ENCODE measurements around the gene ARX. TPM values are rescaled to one million over a fixed set of nuclear protein-coding genes. Genes with fewer than 3 reads are reported as not detected.

Gene ARX
- total RNA-seq, 1 donor from 2014 or later: not detected

- no peak for DNase-seq (ENCODE audit: low spot score)
- Mint-ChIP-seq H3K9me3 (no peaks in the 10 kb centered on the region), H3K27me3 (ENCODE audit: low read depth) (peaks cover 67% of the 10 kb centered on the region), H3K27ac (no peak overlapping the region), H3K4me1 (ENCODE audit: low read depth) (peaks cover 5% of the 10 kb centered on the region), H3K36me3 (ENCODE audit: low read depth) (no peaks in the 10 kb centered on the region), H3K4me3 (ENCODE audit: low read depth) (peak overlapping the region; percentile 74)
- intact Hi-C loops (cut with micrococcal nuclease): no loop called here
Observed at GRCh38 chrX:25012793-25013631, 2.8 kb downstream of the ARX start.

GRCh38 chrX:25012433-25012735 is 3.4 kb downstream of the ARX start:
- intact Hi-C loops (cut with micrococcal nuclease): no loop called here
- Mint-ChIP-seq H3K36me3 (ENCODE audit: low read depth) (no peaks in the 10 kb centered on the region), H3K4me3 (ENCODE audit: low read depth) (peak overlapping the region; percentile 45), H3K9me3 (no peaks in the 10 kb centered on the region), H3K4me1 (ENCODE audit: low read depth) (peaks cover 1% of the 10 kb centered on the region), H3K27me3 (ENCODE audit: low read depth) (peaks cover 66% of the 10 kb centered on the region), H3K27ac (no peak overlapping the region)
- no peak for DNase-seq (ENCODE audit: low spot score)

DNA sequence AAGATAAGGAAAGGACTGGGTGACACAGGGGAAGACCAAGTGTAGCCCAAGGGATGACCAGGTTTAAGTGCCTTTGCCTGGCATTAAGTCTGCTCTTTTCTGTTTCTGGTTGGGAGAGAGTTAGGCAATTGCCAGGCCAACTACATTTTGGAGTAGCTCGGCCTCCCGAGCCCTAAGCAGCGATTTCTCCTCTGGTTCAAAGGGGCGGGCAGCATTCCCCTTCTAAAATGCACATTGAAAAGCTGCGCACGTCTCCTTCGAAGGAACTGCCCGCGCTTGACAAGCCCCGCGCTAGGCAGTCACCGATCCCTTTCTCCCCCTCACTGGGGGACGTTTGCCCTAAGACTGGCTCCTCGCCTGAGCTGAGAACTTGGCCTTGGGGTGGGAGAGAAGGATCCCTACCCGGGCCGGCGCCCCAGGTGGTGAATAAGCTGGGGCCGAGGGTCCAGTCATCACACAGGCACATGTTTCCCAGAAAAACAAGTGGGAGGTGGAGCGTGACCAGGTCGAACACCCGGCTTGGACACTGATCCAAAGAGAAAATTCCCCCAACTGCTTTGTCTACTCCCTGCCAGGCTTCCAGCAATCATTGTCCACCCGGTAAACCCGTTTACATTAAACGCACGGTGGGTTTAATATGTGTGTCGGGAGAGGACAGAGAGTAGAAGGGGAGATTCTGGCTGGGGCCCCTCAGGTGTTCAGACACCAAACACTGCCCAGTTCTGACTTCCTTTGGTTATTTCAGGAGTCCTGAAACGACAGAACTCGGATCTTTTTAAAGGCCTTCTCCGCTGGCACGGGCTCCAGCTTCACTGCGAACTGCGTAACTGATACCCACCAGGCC is 4.0 kb downstream of the ARX start:
- Mint-ChIP-seq H3K27me3 (ENCODE audit: low read depth) (peaks cover 64% of the 10 kb centered on the region), H3K9me3 (no peaks in the 10 kb centered on the region), H3K27ac (no peak overlapping the region)

DNA sequence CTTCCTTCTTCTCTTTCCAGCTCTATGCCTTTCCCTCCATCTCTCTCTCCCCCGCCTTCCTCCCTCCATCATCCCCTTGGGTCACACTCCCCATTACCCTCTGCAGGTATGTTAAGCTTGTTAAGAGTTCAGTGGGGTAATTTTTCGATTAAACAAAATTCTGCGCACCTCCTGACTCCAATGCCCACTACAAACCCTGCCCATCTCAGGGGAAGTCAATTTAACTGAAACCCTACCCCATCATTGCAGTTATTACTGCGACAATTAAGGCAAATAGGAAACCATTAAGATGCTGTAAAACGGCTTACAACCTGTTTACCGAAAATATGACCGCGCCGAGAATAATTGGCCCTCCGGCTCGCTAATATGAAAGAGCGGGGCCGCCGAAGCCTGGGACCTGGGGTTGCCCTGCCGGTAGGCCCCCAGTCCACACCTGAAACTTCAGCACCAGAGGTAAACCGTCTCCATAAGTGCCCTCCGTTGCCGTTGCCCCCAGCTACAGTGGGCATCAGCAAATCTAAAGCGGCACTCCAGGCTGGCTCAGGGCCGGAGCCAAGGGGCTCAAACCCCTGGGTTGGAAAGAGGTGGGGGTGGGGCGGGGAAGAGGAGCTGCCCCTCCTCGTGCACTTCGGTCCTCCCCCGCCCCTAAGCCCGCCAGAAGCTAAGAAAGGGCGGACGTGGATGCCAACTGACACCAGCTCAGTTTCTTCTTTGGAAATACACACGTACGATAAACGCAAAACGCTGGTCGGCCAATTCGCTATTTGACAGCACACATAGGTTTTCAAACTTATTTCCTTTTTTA is 4.8 kb downstream of the ARX start:
- Mint-ChIP-seq H3K9me3 (no peaks in the 10 kb centered on the region), H3K4me3 (ENCODE audit: low read depth) (no peak overlapping the region), H3K4me1 (ENCODE audit: low read depth) (peaks cover 4% of the 10 kb centered on the region), H3K36me3 (ENCODE audit: low read depth) (no peaks in the 10 kb centered on the region), H3K27ac (no peak overlapping the region), H3K27me3 (ENCODE audit: low read depth) (peaks cover 64% of the 10 kb centered on the region)
- intact Hi-C loops (cut with micrococcal nuclease): no loop called here
- DNase-seq (ENCODE audit: low spot score): no peak

More for the DNA sequence above, 4.0 kb downstream of the ARX start:
- Mint-ChIP-seq H3K4me3 (ENCODE audit: low read depth) (no peak overlapping the region), H3K4me1 (ENCODE audit: low read depth) (peaks cover 1% of the 10 kb centered on the region), H3K36me3 (ENCODE audit: low read depth) (no peaks in the 10 kb centered on the region)
- DNase-seq (ENCODE audit: low spot score): no peak
- intact Hi-C loops (cut with micrococcal nuclease): no loop called here

GRCh38 chrX:25009407-25009806 is 6.4 kb downstream of the ARX start:
- no peak overlapping the region for H3K27ac Mint-ChIP-seq
- no peaks in the 10 kb centered on the region for H3K36me3 Mint-ChIP-seq (ENCODE audit: low read depth)
- no peak overlapping the region for H3K4me3 Mint-ChIP-seq (ENCODE audit: low read depth)
- peaks cover 4% of the 10 kb centered on the region for H3K4me1 Mint-ChIP-seq (ENCODE audit: low read depth)
- H3K27me3 Mint-ChIP-seq (ENCODE audit: low read depth): peaks cover 62% of the 10 kb centered on the region
- H3K9me3 Mint-ChIP-seq: no peaks in the 10 kb centered on the region
- intact Hi-C loops (cut with micrococcal nuclease): loop anchor here (10.0 kb wide), 1 partner anchor 175 kb away; no protein-coding TSS in a partner anchor
- no peak for DNase-seq (ENCODE audit: low spot score)

GRCh38 chrX:25007059-25008053 is 8.4 kb downstream of the ARX start:
- no peak for DNase-seq (ENCODE audit: low spot score)
- no peak overlapping the region for H3K27ac Mint-ChIP-seq
- H3K27me3 Mint-ChIP-seq (ENCODE audit: low read depth): peaks cover 61% of the 10 kb centered on the region
- intact Hi-C loops (cut with micrococcal nuclease): loop anchor here (10.0 kb wide), 1 partner anchor 173 kb away; no protein-coding TSS in a partner anchor
- H3K36me3 Mint-ChIP-seq (ENCODE audit: low read depth): peaks cover 3% of the 10 kb centered on the region
- no peaks in the 10 kb centered on the region for H3K9me3 Mint-ChIP-seq
- H3K4me3 Mint-ChIP-seq (ENCODE audit: low read depth): no peak overlapping the region
- H3K4me1 Mint-ChIP-seq (ENCODE audit: low read depth): peaks cover 8% of the 10 kb centered on the region

GRCh38 chrX:25006586-25007058 is 9.1 kb downstream of the ARX start:
- intact Hi-C loops (cut with micrococcal nuclease): loop anchor here (10.0 kb wide), 1 partner anchor 172 kb away; no protein-coding TSS in a partner anchor
- no peak for DNase-seq (ENCODE audit: low spot score)
- peaks cover 8% of the 10 kb centered on the region for H3K4me1 Mint-ChIP-seq (ENCODE audit: low read depth)
- no peak overlapping the region for H3K27ac Mint-ChIP-seq
- peaks cover 58% of the 10 kb centered on the region for H3K27me3 Mint-ChIP-seq (ENCODE audit: low read depth)
- H3K9me3 Mint-ChIP-seq: no peaks in the 10 kb centered on the region
- H3K4me3 Mint-ChIP-seq (ENCODE audit: low read depth): no peak overlapping the region
- peaks cover 3% of the 10 kb centered on the region for H3K36me3 Mint-ChIP-seq (ENCODE audit: low read depth)

- intact Hi-C loops (cut with micrococcal nuclease): loop anchor here (2.0 to 10.0 kb wide), 2 partner anchors 13 to 171 kb away; no protein-coding TSS in a partner anchor
- Mint-ChIP-seq H3K36me3 (ENCODE audit: low read depth) (peaks cover 3% of the 10 kb centered on the region), H3K27me3 (ENCODE audit: low read depth) (peaks cover 55% of the 10 kb centered on the region), H3K9me3 (no peaks in the 10 kb centered on the region), H3K27ac (no peak overlapping the region), H3K4me1 (ENCODE audit: low read depth) (peaks cover 8% of the 10 kb centered on the region), H3K4me3 (ENCODE audit: low read depth) (no peak overlapping the region)
- DNase-seq (ENCODE audit: low spot score): no peak
Observed at GRCh38 chrX:25005382-25006185, 10.2 kb downstream of the ARX start.

- H3K27me3 Mint-ChIP-seq (ENCODE audit: low read depth): peaks cover 50% of the 10 kb centered on the region
Observed at GRCh38 chrX:25005034-25005381, 10.8 kb downstream of the ARX start.

DNA sequence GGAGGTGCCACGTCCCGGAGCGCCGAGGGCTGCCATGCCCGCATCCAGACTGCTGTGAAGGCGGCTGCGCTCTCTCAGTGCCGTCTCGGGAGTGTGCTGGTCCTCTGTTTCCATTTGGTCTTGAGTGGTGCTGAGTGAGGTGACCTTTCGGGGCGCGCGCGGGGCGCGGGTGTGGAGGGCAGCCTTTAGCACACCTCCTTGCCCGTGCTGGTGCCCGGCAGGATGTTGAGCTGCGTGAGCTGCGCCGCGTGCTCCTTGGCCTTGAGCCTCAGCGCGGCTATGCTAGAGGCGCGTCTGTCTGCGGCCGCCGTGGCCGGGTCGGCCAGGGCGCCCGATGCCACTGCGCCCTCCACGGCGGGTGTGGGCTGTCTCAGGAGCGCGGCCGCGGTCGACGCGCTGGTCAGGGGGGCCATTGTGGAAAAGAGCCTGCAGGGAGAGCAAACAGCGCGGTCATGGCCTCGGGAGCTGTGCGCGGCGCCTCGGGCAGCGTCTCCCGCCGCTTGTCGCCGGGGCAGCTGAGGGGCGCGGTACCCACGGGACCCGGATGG is 11.2 kb downstream of the ARX start:
- no peak for DNase-seq (ENCODE audit: low spot score)
- peaks cover 45% of the 10 kb centered on the region for H3K27me3 Mint-ChIP-seq (ENCODE audit: low read depth)
- peaks cover 8% of the 10 kb centered on the region for H3K4me1 Mint-ChIP-seq (ENCODE audit: low read depth)
- H3K9me3 Mint-ChIP-seq: no peaks in the 10 kb centered on the region
- H3K4me3 Mint-ChIP-seq (ENCODE audit: low read depth): no peak overlapping the region
- peaks cover 3% of the 10 kb centered on the region for H3K36me3 Mint-ChIP-seq (ENCODE audit: low read depth)
- H3K27ac Mint-ChIP-seq: no peak overlapping the region
- intact Hi-C loops (cut with micrococcal nuclease): loop anchor here (2.0 to 10.0 kb wide), 2 partner anchors 14 to 170 kb away; no protein-coding TSS in a partner anchor

More at GRCh38 chrX:25005034-25005381, 10.8 kb downstream of the ARX start:
- no peaks in the 10 kb centered on the region for H3K9me3 Mint-ChIP-seq
- DNase-seq (ENCODE audit: low spot score): no peak
- H3K4me3 Mint-ChIP-seq (ENCODE audit: low read depth): no peak overlapping the region
- peaks cover 8% of the 10 kb centered on the region for H3K4me1 Mint-ChIP-seq (ENCODE audit: low read depth)
- intact Hi-C loops (cut with micrococcal nuclease): loop anchor here (2.0 to 10.0 kb wide), 2 partner anchors 14 to 170 kb away; no protein-coding TSS in a partner anchor
- H3K27ac Mint-ChIP-seq: no peak overlapping the region
- peaks cover 3% of the 10 kb centered on the region for H3K36me3 Mint-ChIP-seq (ENCODE audit: low read depth)

Data from activated T-helper 2 cell treated with anti-CD3 and anti-CD28 coated beads, Interferon-gamma antibody, Interleukin-2, Interleukin-4, amounts not matched to agents 10 μg/mL and 5 μg/mL and 100 μg/mL, durations not matched to agents 14 hours and 24 hours and 36 hours (primary cell).